ENCODE results near the gene OR7A10. TPM values are rescaled to one million over a fixed set of nuclear protein-coding genes. Genes with fewer than 3 reads are reported as not detected.

The OR7A10 gene
- total RNA-seq, result not detected

DNA sequence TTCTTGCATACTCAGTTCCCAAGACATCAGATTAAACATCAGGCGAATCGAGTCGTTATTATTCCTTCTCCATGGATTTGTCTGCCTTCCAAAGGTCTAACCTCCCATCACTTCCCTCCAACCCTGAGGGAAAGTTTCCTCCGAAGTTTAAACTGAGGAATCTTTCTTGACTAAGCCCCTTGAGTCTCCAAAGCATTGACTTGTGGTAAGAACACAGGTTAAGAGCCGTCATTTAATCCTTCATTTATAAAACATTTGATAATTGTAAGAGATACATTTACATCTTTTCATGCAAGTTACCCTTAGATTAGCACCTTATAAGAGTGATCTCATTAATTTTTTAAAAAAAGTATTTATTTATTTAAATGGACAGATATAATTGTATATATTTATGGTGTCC, at the start of gene OR7A10:
Gene OR7A10 (minus strand): TSS at position 101 of the 400 bp plus-strand sequence. CDS start 7,045 bp downstream, outside the sequence.
- ATAC-seq, result no peak
- no peaks in the 10 kb centered on the region for H3K36me3 Mint-ChIP-seq
- no peaks in the 10 kb centered on the region for H3K9me3 Mint-ChIP-seq
- no peak for DNase-seq (ENCODE audit: low spot score in 2 of 2)
- no peak within 1 kb of the TSS for H3K27ac Mint-ChIP-seq

DNA sequence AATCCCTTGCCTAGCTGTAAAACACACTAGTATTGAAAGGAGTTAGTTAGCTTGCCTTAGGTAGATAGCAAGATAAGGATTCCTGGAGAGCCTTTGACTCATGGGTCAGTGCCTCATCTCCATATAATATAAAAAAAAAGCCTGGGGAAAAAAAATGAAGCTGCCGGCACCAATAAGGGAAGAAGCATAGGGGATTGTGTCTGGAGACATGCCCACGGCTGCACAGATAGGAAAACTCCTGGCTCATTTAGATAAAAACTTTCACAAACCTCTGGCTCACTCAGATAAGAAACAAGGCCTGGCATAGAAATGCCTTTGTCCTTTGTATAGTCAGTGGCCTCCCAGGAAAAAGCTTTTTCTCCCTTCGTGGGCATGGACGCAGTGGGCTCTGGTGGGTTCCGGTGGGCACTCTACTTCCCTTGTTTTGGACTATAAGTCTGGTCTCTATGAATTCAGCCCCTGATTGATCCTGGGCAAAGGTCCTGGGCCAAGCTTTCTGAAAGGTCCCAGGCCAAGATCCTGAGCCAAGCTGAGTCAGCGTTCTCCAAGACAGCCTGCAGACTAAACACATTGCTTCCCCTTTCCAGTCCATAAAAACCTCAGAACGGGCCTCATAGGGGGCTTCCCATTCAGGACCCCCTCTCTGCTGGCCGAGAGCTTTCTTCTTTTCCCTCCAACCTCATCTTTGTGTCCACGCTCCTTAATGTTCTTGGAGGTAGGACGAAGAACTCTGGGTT, 42.1 kb upstream of the OR7A10 start:
- DNase-seq (ENCODE audit: low spot score in 2 of 2) (no peak), ATAC-seq (no peak)
- H3K9me3 Mint-ChIP-seq, result no peaks in the 10 kb centered on the region
- H3K36me3 Mint-ChIP-seq, result no peaks in the 10 kb centered on the region
- no peak overlapping the region for H3K27ac Mint-ChIP-seq

- ATAC-seq, result no peak
- no peaks in the 10 kb centered on the region for H3K36me3 Mint-ChIP-seq
- H3K9me3 Mint-ChIP-seq, result no peaks in the 10 kb centered on the region
- H3K27ac Mint-ChIP-seq, result no peak overlapping the region
- no peak for DNase-seq (ENCODE audit: low spot score in 2 of 2)
These were observed 41.4 kb upstream of the OR7A10 start for GRCh38 chr19:14889994-14890642.

DNA sequence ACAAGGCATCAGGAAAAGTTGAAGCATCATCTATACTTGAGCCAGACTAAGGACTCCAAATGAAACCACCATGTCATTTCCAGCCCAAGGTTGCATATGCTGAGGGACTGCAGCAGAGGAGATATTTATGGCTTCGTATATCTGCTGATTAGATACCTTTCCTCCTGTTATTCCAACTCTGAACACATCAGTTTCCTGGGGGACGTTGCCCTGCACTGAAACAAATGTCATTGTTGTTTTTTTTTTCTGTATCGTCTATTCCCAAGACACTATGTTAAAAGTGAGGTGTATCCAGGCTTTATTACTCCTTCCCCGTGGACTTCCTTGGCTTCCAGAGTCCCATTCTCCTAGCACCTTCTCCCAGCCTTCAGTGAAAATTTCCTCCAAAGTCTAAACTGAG, 37.3 kb upstream of the OR7A10 start, which contains the start of gene OR7A17:
Gene OR7A17 (minus strand): TSS at position 101 of the 400 bp plus-strand sequence. CDS start 4,777 bp downstream, outside the sequence.
- Mint-ChIP-seq H3K9me3 (no peaks in the 10 kb centered on the region), H3K27ac (no peak within 1 kb of the TSS), H3K36me3 (no peaks in the 10 kb centered on the region)
- no peak for ATAC-seq
- no peak for DNase-seq (ENCODE audit: low spot score in 2 of 2)

DNA sequence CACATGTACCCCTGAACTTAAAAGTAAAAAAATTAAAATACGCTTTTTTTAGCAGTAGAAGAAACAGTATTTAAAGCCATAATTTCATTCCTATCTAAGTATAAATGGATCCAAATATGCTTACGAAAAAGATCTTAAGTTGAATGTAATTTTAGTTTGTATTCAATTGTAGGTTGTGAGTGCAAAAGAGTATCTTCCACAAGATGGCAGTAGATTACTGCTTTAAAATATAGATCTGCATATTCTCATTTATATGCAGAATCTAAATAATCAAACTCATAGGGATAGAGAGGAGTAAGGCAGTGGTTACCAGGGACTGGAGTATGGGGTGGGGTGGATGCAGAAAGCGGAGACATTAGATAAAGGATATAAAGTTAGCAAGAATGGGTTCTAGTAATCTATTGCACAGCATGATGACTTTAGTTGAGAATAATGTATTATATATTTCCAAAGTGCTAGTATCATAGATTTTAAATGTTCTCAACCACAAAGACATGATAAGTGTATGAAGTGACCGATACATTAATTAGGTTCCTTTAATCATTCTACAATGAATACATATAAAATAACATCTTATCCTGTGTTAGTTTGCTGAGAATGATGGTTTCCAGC, 23.0 kb upstream of the OR7A10 start:
- ATAC-seq (no peak), DNase-seq (ENCODE audit: low spot score in 2 of 2) (no peak)
- Mint-ChIP-seq H3K27ac (no peak overlapping the region), H3K9me3 (no peaks in the 10 kb centered on the region), H3K36me3 (no peaks in the 10 kb centered on the region)

DNA sequence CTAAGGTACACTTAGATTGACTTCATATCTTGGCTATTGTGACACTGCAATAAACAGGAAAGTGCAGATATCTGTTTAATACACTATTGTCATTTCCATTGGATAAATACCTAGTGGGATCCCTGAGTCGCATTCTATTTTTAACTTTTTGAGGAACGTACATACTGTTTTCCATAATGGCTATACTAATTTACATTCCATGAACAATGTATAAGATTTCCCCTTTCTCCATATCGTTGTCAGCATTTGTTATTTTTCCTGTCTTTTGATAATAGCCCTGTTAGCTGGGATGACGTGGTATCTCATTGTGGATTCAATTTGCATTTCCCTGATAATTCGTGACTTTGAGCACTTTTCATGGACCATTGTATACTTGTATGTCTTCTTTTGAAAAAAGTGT, 19.8 kb upstream of the OR7A10 start:
- DNase-seq (ENCODE audit: low spot score in 2 of 2), result no peak
- ATAC-seq, result no peak
- Mint-ChIP-seq H3K9me3 (no peaks in the 10 kb centered on the region), H3K36me3 (no peaks in the 10 kb centered on the region), H3K27ac (no peak overlapping the region)

- Mint-ChIP-seq H3K27ac (no peak overlapping the region), H3K36me3 (no peaks in the 10 kb centered on the region), H3K9me3 (no peaks in the 10 kb centered on the region)
- no peak for DNase-seq (ENCODE audit: low spot score in 2 of 2)
- no peak for ATAC-seq
These were observed 5.1 kb downstream of the OR7A10 start for GRCh38 chr19:14843578-14843977.

- DNase-seq (ENCODE audit: low spot score in 2 of 2) (no peak), ATAC-seq (no peak)
- no peaks in the 10 kb centered on the region for H3K9me3 Mint-ChIP-seq
- no peak overlapping the region for H3K27ac Mint-ChIP-seq
- H3K36me3 Mint-ChIP-seq, result no peaks in the 10 kb centered on the region
These were observed 5.6 kb downstream of the OR7A10 start for GRCh38 chr19:14843169-14843568.

DNA sequence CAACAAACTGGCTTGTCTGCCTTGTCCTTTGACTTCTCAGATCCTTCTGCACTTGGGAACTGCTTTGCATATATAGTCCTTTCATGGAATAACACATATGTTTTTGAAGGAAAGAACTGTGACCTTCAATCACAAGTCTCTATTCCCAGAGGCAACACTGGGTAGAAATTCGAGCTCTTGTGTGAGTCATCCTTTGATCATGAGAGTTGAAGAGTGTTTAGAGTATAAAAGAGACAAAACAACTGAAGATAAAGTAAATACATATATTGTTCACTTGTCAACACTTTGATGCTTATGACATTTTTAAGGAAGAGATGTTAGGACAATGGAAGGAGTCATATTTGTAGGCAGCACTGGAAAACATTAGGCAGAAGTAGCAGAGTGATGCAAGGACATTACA, 8.5 kb downstream of the OR7A10 start:
- Mint-ChIP-seq H3K9me3 (no peaks in the 10 kb centered on the region), H3K36me3 (no peaks in the 10 kb centered on the region), H3K27ac (no peak overlapping the region)
- DNase-seq (ENCODE audit: low spot score in 2 of 2) (no peak), ATAC-seq (no peak)

- no peaks in the 10 kb centered on the region for H3K9me3 Mint-ChIP-seq
- DNase-seq (ENCODE audit: low spot score in 2 of 2) (no peak), ATAC-seq (no peak)
- H3K36me3 Mint-ChIP-seq, result no peaks in the 10 kb centered on the region
- H3K27ac Mint-ChIP-seq, result no peak overlapping the region
These were observed 11.3 kb downstream of the OR7A10 start for GRCh38 chr19:14837391-14837790.

- H3K27ac Mint-ChIP-seq, result no peak within 1 kb of the TSS
- no peaks in the 10 kb centered on the region for H3K9me3 Mint-ChIP-seq
- no peaks in the 10 kb centered on the region for H3K36me3 Mint-ChIP-seq
- no peak for DNase-seq (ENCODE audit: low spot score in 2 of 2)
- no peak for ATAC-seq
These were observed 13.7 kb downstream of the OR7A10 start, which contains the start of the genes OR7A5 and OR7C1 for GRCh38 chr19:14835011-14835410. TSS of gene OR7A5 (minus strand) at chr19:14835185. CDS start at chr19:14828241, 6,944 bp downstream. TSS of gene OR7C1 (minus strand) at chr19:14835185. CDS start at chr19:14800136, 35,049 bp downstream.

GRCh38 chr19:14830702-14831101, 18.0 kb downstream of the OR7A10 start:
- DNase-seq (ENCODE audit: low spot score in 2 of 2) (no peak), ATAC-seq (no peak)
- H3K27ac Mint-ChIP-seq, result no peak overlapping the region
- H3K36me3 Mint-ChIP-seq, result no peaks in the 10 kb centered on the region
- H3K9me3 Mint-ChIP-seq, result no peaks in the 10 kb centered on the region

DNA sequence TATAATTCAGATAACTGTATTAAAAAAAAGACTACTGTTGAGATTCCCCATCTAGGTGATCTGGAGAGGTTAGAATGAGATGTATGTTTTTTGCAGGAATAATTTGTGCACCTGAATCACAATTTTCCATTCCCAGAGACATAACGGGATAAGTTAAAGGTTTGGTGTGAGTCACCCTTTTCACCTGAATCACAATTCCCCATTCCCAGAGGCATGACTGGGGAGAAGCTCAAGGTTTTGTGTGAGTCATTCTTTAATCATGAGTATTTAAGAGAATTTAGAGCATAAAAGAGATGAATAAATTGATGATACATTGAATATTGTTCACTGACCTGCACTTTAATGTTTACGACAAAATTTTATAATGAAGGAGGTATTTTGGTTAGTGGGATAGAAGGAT, 22.7 kb downstream of the OR7A10 start:
- H3K9me3 Mint-ChIP-seq, result no peaks in the 10 kb centered on the region
- ATAC-seq, result no peak
- no peak overlapping the region for H3K27ac Mint-ChIP-seq
- no peak for DNase-seq (ENCODE audit: low spot score in 2 of 2)
- no peaks in the 10 kb centered on the region for H3K36me3 Mint-ChIP-seq

GRCh38 chr19:14821937-14822336, 26.8 kb downstream of the OR7A10 start:
- Mint-ChIP-seq H3K36me3 (no peaks in the 10 kb centered on the region), H3K27ac (no peak overlapping the region), H3K9me3 (no peaks in the 10 kb centered on the region)
- ATAC-seq (no peak), DNase-seq (ENCODE audit: low spot score in 2 of 2) (no peak)

GRCh38 chr19:14818588-14818987, 30.1 kb downstream of the OR7A10 start:
- no peak for ATAC-seq
- H3K9me3 Mint-ChIP-seq, result no peaks in the 10 kb centered on the region
- H3K36me3 Mint-ChIP-seq, result no peaks in the 10 kb centered on the region
- H3K27ac Mint-ChIP-seq, result no peak overlapping the region
- no peak for DNase-seq (ENCODE audit: low spot score in 2 of 2)

DNA sequence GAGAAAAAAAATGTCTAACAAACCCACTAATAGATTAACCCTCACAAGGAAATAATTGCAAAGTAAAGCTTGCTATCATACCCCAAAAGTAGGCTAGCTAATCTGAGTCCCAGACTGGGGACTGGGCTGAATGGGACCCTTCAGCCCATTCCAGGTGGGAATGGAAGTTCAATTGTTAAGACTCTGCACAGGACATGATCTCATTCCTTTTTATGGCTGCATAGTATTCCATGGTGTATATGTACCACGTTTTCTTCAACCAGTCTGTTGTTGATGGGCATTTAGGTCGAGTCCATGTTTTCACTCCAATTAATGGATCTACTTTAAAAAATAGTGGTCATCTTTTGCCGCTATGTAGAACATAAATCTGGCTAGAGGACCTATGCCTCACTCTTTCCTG, 31.7 kb downstream of the OR7A10 start:
- H3K9me3 Mint-ChIP-seq, result no peaks in the 10 kb centered on the region
- no peak overlapping the region for H3K27ac Mint-ChIP-seq
- H3K36me3 Mint-ChIP-seq, result no peaks in the 10 kb centered on the region
- ATAC-seq, result no peak
- DNase-seq (ENCODE audit: low spot score in 2 of 2), result no peak

DNA sequence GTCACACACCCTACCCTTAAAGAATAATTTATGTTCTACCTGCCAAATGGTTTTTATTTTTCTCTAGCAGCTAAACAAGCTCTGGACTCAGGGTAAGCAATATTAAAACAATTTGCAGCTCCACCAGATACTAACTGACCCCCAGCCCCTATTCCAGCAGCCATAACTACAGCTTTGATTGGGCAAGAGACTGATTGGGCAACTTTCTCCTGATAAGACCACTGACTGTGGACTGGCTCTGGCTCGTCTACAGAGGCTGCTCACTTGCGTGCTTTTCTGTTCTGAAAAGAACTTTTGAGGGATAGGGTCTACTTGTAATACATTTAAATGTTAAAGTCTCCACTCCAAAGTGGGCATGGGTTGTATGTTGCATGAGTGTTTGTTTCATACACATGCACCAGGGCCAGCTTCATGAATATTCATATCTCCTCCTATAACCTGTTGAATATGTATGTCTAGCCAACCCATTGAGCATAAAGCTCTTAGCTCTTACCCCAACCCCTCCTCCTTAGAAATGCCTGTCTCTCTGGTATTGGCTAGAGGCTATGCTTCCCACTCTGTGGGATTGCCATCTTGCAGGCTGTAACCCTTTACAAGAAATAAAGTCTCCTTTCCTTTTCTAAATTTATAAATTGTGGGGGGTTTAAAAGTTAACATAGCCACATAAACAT, 33.6 kb downstream of the OR7A10 start:
- Mint-ChIP-seq H3K9me3 (no peaks in the 10 kb centered on the region), H3K27ac (no peak overlapping the region), H3K36me3 (no peaks in the 10 kb centered on the region)
- DNase-seq (ENCODE audit: low spot score in 2 of 2) (no peak), ATAC-seq (no peak)
